ENCODE results near the gene MYH15.

The MYH15 gene

GRCh38 chr3:108409800-108410178 is 100.6 kb downstream of the MYH15 start:
- no peak for DNase-seq

- no peak for DNase-seq
Measured at GRCh38 chr3:108408883-108409799, 101.3 kb downstream of the MYH15 start.

GRCh38 chr3:108407886-108408285 is 102.5 kb downstream of the MYH15 start:
- DNase-seq: no peak

- DNase-seq: peak; percentile 5
Measured at GRCh38 chr3:108406661-108407206, 103.7 kb downstream of the MYH15 start.

GRCh38 chr3:108406063-108406660 is 104.2 kb downstream of the MYH15 start:
- no peak for DNase-seq

- no peak for DNase-seq
Measured at GRCh38 chr3:108404368-108404767, 106.0 kb downstream of the MYH15 start.

GRCh38 chr3:108403686-108404345 is 106.6 kb downstream of the MYH15 start:
- no peak for DNase-seq

GRCh38 chr3:108403198-108403597 is 107.2 kb downstream of the MYH15 start:
- no peak for DNase-seq

- DNase-seq: no peak
Measured at GRCh38 chr3:108401836-108402235, 108.6 kb downstream of the MYH15 start.

- no peak for DNase-seq
Measured at GRCh38 chr3:108398510-108398909, 111.9 kb downstream of the MYH15 start.

GRCh38 chr3:108396336-108396735 is 114.1 kb downstream of the MYH15 start:
- no peak for DNase-seq

GRCh38 chr3:108394563-108394962 is 115.8 kb downstream of the MYH15 start:
- DNase-seq: no peak

GRCh38 chr3:108394016-108394415 is 116.4 kb downstream of the MYH15 start:
- no peak for DNase-seq

GRCh38 chr3:108393128-108393900 is 117.1 kb downstream of the MYH15 start:
- DNase-seq: no peak

GRCh38 chr3:108391917-108392593 is 118.3 kb downstream of the MYH15 start:
- no peak for DNase-seq

- DNase-seq: no peak
Measured at GRCh38 chr3:108389372-108389771, 121.0 kb downstream of the MYH15 start.

GRCh38 chr3:108388136-108389132 is 122.0 kb downstream of the MYH15 start:
- no peak for DNase-seq

GRCh38 chr3:108387063-108387462 is 123.3 kb downstream of the MYH15 start:
- no peak for DNase-seq

GRCh38 chr3:108383306-108383705 is 127.1 kb downstream of the MYH15 start:
- DNase-seq: no peak

- DNase-seq: no peak
Measured at GRCh38 chr3:108381529-108382140, 128.8 kb downstream of the MYH15 start.
